GM12878 (cell line): ENCODE measurements around the gene PIR. TPM values are rescaled to one million over a fixed set of nuclear protein-coding genes. Genes with fewer than 3 reads are reported as not detected.

Experiments
- ATAC-seq: fragments of 200-7000 bp; cut with Tn5 transposase; 3 replicates; pipeline ENCODE4 v1.9.1; 2020; ENCODE audit warnings: mild to moderate bottlenecking, moderate library complexity
- BruUV-seq: library from RNA; stranded (reverse); fragments of 400-500 nt; replicated peaks from 2 replicates; lab custom pipeline; 2021; lab: Mats Ljungman, UMichigan
- CTCF ChIA-PET: fragments of 300-600 bp; sonication (Branson Sonifier 250); formaldehyde crosslinking; extraction: SDS; loops from one replicate; lab custom pipeline; 2021; ENCODE audit warnings: inconsistent platforms; lab: Yijun Ruan, JAX
- POLR2A ChIA-PET: fragments of 350-600 bp; formaldehyde crosslinking; extraction: SDS; loops from one replicate; lab custom pipeline; 2021; ENCODE audit warnings: inconsistent platforms; lab: Charles Lee
- RAD21 ChIA-PET: fragments of 300-600 bp; sonication (Branson Sonifier 250); formaldehyde crosslinking; loops from one replicate; lab custom pipeline; 2023; ENCODE audit warnings: antibody characterized with exemption; ENCODE audit not compliant: unreplicated experiment; lab: Charles Lee
- SMC1A ChIA-PET: fragments of 300-600 bp; sonication (Branson Sonifier 250); formaldehyde crosslinking; loops from one replicate; lab custom pipeline; 2023; ENCODE audit not compliant: unreplicated experiment, uncharacterized antibody; lab: Charles Lee
- DNase-seq: peaks from one replicate; pipeline ENCODE4 v3.0.0-alpha.2; 2011; ENCODE audit warnings: low read depth, low spot score
- FAIRE-seq: peaks from 3 replicates; lab custom pipeline; 2011; peaks lifted over from hg19 to GRCh38; lab: Jason Lieb, UNC
- H2AFZ ChIP-seq: 2 replicates; pipeline ENCODE4 v1.6.0; 2011; ENCODE audit warnings: low read depth, low read length, control low read depth; ENCODE audit not compliant: control insufficient read depth
- H3K27ac ChIP-seq: 2 replicates; pipeline ENCODE4 v1.5.1; 2011; ENCODE audit warnings: control low read depth; ENCODE audit not compliant: control insufficient read depth, insufficient read depth
- H3K27me3 ChIP-seq, 2 experiments: replicated peaks in 1 of 2; 2 replicates each; pipeline versions ENCODE4 v1.6.0 to v1.6.1; 2011; ENCODE audit warnings: low read length in 1 of 2; ENCODE audit not compliant: control insufficient read depth in 2 of 2, insufficient read depth in 2 of 2
- H3K36me3 ChIP-seq, 2 experiments: 2 replicates each; pipeline ENCODE4 v1.5.1; 2011; ENCODE audit warnings: low read length in 1 of 2; ENCODE audit not compliant: control insufficient read depth in 2 of 2, insufficient read depth in 2 of 2
- H3K4me1 ChIP-seq: 2 replicates; pipeline ENCODE4 v1.6.1; 2011; ENCODE audit warnings: mild to moderate bottlenecking, low read length, moderate library complexity, mixed read lengths; ENCODE audit not compliant: control insufficient read depth, insufficient read depth
- H3K4me2 ChIP-seq: 2 replicates; pipeline ENCODE4 v1.6.0; 2011; ENCODE audit warnings: control low read depth; ENCODE audit not compliant: control insufficient read depth, insufficient read depth
- H3K4me3 ChIP-seq: fragments of 200-600 bp; sonication (generic); 2 replicates; pipeline ENCODE4 v1.5.1; 2016
- H3K79me2 ChIP-seq: 2 replicates; pipeline ENCODE4 v1.6.0; 2011; ENCODE audit warnings: low read length; ENCODE audit not compliant: control insufficient read depth, insufficient read depth
- H3K9ac ChIP-seq: 2 replicates; pipeline ENCODE4 v1.8.0; 2011; ENCODE audit warnings: low read length, control low read depth, mixed read lengths; ENCODE audit not compliant: control insufficient read depth, insufficient read depth
- H3K9me3 ChIP-seq: replicated peaks from 3 replicates; pipeline ENCODE4 v1.5.1; 2011; ENCODE audit warnings: mild to moderate bottlenecking, low read length; ENCODE audit not compliant: control insufficient read depth, insufficient read depth
- H4K20me1 ChIP-seq: 2 replicates; pipeline ENCODE4 v1.6.0; 2011; ENCODE audit not compliant: control insufficient read depth, insufficient read depth
- BACH1 ChIP-seq: fragments of 450-650 bp; IDR thresholded peaks from 2 replicates; pipeline ENCODE4 v1.6.1; 2017; ENCODE audit warnings: mild to moderate bottlenecking, borderline replicate concordance
- DPF2 ChIP-seq: fragments of 450-650 bp; IDR thresholded peaks from 2 replicates; pipeline ENCODE4 v1.6.1; 2017; ENCODE audit warnings: mild to moderate bottlenecking
- KAT2A ChIP-seq: conservative IDR thresholded peaks from 2 replicates; pipeline ENCODE4 v1.6.1; 2011; ENCODE audit warnings: low read depth, low read length; ENCODE audit not compliant: control insufficient read depth
- NBN ChIP-seq: fragments of 450-650 bp; IDR thresholded peaks from 2 replicates; pipeline ENCODE4 v1.6.1; 2016
- NR2C1 ChIP-seq: fragments of 450-650 bp; IDR thresholded peaks from 2 replicates; pipeline ENCODE4 v1.6.1; 2017; ENCODE audit warnings: antibody characterized with exemption, mild to moderate bottlenecking, moderate library complexity
- PAX8 ChIP-seq: fragments of 450-650 bp; IDR thresholded peaks from 2 replicates; pipeline ENCODE4 v1.6.1; 2017; ENCODE audit warnings: mild to moderate bottlenecking, moderate library complexity
- SREBF1 ChIP-seq: IDR thresholded peaks from 2 replicates; pipeline ENCODE4 v1.6.1; 2012; ENCODE audit warnings: mild to moderate bottlenecking, low read length
- TCF7 ChIP-seq: IDR thresholded peaks from 2 replicates; pipeline ENCODE4 v1.6.1; 2014; ENCODE audit warnings: antibody characterized with exemption, borderline replicate concordance
- ZBTB33 ChIP-seq: fragments of 450-650 bp; IDR thresholded peaks from 2 replicates; pipeline ENCODE4 v1.6.1; 2017; ENCODE audit warnings: mild to moderate bottlenecking
- ZNF592 ChIP-seq: fragments of 450-650 bp; IDR thresholded peaks from 2 replicates; pipeline ENCODE4 v1.6.1; 2017; ENCODE audit warnings: mild to moderate bottlenecking, moderate library complexity
- in situ Hi-C: fragments of 300-500 bp; cut with MboI; formaldehyde crosslinking; loops from 9 replicates; pipeline ENCODE4 v1.14.3; 2018; ENCODE audit warnings: mixed read lengths
- intact Hi-C: fragments of 100-400 bp; cut with micrococcal nuclease; formaldehyde crosslinking; loops from one replicate; pipeline ENCODE4 v1.14.2; 2022; ENCODE audit not compliant: unreplicated experiment
- polyA plus RNA-seq, 11 experiments: library from polyadenylated mRNA; depleted of rRNA in 4 of 11; unstranded in 6 of 11; stranded (reverse) in 5 of 11; fragments of >200 nt; fragmentation: Nextera tagmentation in 4 of 11; fragmentation: Illumina TruSeq in 1 of 11; extraction: Ambion mirVana in 4 of 11; extraction: Trizol in 1 of 11; gene quantifications; 1 replicate in 1 of 11; 2 replicates in 10 of 11; pipeline versions ENCODE4 v1.2.1 to v1.2.3, GENCODE V29; 2011 to 2016; ENCODE audit warnings: inconsistent platforms in 2 of 11, missing spikeins in 2 of 11, low read depth in 1 of 11
- total RNA-seq, 4 experiments: library from RNA; depleted of rRNA in 3 of 4; stranded (reverse); fragments of >200 nt in 3 of 4; fragmentation: Illumina TruSeq in 1 of 4; extraction: Trizol in 1 of 4; gene quantifications; 2 replicates each; pipeline versions ENCODE4 v1.2.1 to v1.2.3, GENCODE V29; 2013 to 2021

PIR gene
- total and polyA plus RNA-seq, 10 of the 15 experiments (the other 5 are each of a cell fraction or from before 2014, with no cell fraction given), result 3.8 to 16.5 (median 7.3) TPM

- TF ChIP-seq PAX8, result no peak
- no peak for TF ChIP-seq ZBTB33
Measured at GRCh38 chrX:15524417-15524816, 31.3 kb upstream of the PIR start (continued).

- Histone ChIP-seq H3K4me2 (no peak overlapping the region), H3K4me1 (no peaks in the 10 kb centered on the region), H3K9me3 (no peaks in the 10 kb centered on the region), H3K27ac (no peak overlapping the region), H3K79me2 (no peaks in the 10 kb centered on the region), H3K4me3 (no peak overlapping the region), H3K9ac (no peak overlapping the region), H3K27me3 (peaks cover 0 to 5% of the 10 kb centered on the region in 2 experiments; a peak in 2 of 4 replicates), H2AFZ (no peak overlapping the region), H3K36me3 (no peaks in the 10 kb centered on the region), H4K20me1 (no peaks in the 10 kb centered on the region)
- ChIA-PET RAD21 (no interaction called here), CTCF (no interaction called here), SMC1A (no interaction called here), POLR2A (no interaction called here)
- FAIRE-seq (no peak), ATAC-seq (no peak), DNase-seq (no peak)
- intact Hi-C loops, result no loop called here
- BruUV-seq, result no TSS peak
- no peak for TF ChIP-seq NBN
- no peak for TF ChIP-seq BACH1
- no peak for TF ChIP-seq DPF2
- no peak for TF ChIP-seq KAT2A
- TF ChIP-seq SREBF1, result no peak
- TF ChIP-seq NR2C1, result no peak
- no peak for TF ChIP-seq TCF7
- no peak for TF ChIP-seq ZNF592
- in situ Hi-C loops, result no loop called here
Measured at GRCh38 chrX:15523088-15523487, 30.0 kb upstream of the PIR start.
